Endothelial cell of umbilical vein (primary cell): ENCODE measurements around the gene LRRC32. TPM values are rescaled to one million over a fixed set of nuclear protein-coding genes. Genes with fewer than 3 reads are reported as not detected.

Experiments used
- BruUV-seq: library from RNA; stranded (reverse); fragments of 400-500 nt; replicated peaks from 2 replicates; lab custom pipeline; 2021; lab: Mats Ljungman, UMichigan
- CTCF ChIA-PET: fragments of 300-600, 350-600 bp; sonication (Branson Sonifier 250); formaldehyde crosslinking; loops from one replicate; lab custom pipeline; 2021; ENCODE audit warnings: antibody characterized with exemption, inconsistent platforms; lab: Charles Lee
- POLR2A ChIA-PET: fragments of 300-600, 350-600 bp; sonication (Branson Sonifier 250); formaldehyde crosslinking; loops from one replicate; lab custom pipeline; 2021; ENCODE audit warnings: antibody characterized with exemption, inconsistent platforms; lab: Charles Lee
- DNase-seq: peaks from one replicate; pipeline ENCODE4 v3.0.0-alpha.2; 2011; ENCODE audit warnings: low read depth, low spot score
- FAIRE-seq: peaks from 2 replicates; lab custom pipeline; 2011; peaks lifted over from hg19 to GRCh38; lab: Jason Lieb, UNC
- H2AFZ ChIP-seq: 2 replicates; pipeline ENCODE4 v1.6.0; 2012; ENCODE audit warnings: low read depth, low read length, control low read depth, inconsistent platforms
- H3K27ac ChIP-seq: 2 replicates; pipeline ENCODE4 v1.5.1; 2011; ENCODE audit warnings: low read depth, mild to moderate bottlenecking, control low read depth, low read length, moderate library complexity; ENCODE audit not compliant: insufficient read depth
- H3K27me3 ChIP-seq, 2 experiments: 2 replicates each; pipeline versions ENCODE4 v1.6.0 to v1.6.1; 2011; ENCODE audit warnings: low read length in 2 of 2, mixed read lengths in 1 of 2; ENCODE audit not compliant: control insufficient read depth in 2 of 2, insufficient read depth in 2 of 2
- H3K36me3 ChIP-seq, 2 experiments: 2 replicates in 1 of 2; 3 replicates in 1 of 2; pipeline ENCODE4 v1.5.1; 2011; ENCODE audit warnings: low read length in 2 of 2, mild to moderate bottlenecking in 1 of 2, moderate library complexity in 1 of 2; ENCODE audit not compliant: control insufficient read depth in 2 of 2, insufficient read depth in 2 of 2; ENCODE audit errors: extremely low read depth in 1 of 2
- H3K4me1 ChIP-seq: 3 replicates; pipeline ENCODE4 v1.5.1; 2011; ENCODE audit warnings: mild to moderate bottlenecking, low read length; ENCODE audit not compliant: control insufficient read depth, insufficient read depth; ENCODE audit errors: extremely low read depth
- H3K4me2 ChIP-seq: 2 replicates; pipeline ENCODE4 v1.6.1; 2011; ENCODE audit warnings: low read length, control low read depth, mixed read lengths; ENCODE audit not compliant: insufficient read depth
- H3K4me3 ChIP-seq, 3 experiments: fragments of 200-600 bp in 1 of 3; sonication (generic), shearing (Covaris generic) in 1 of 3; replicated peaks in 1 of 3; 2 replicates each; pipeline ENCODE4 v1.5.1; 2011 to 2016; ENCODE audit warnings: control low read depth in 3 of 3, low read length in 3 of 3, mild to moderate bottlenecking in 2 of 3, inconsistent platforms in 1 of 3, low read depth in 1 of 3, moderate library complexity in 1 of 3; ENCODE audit not compliant: insufficient read depth in 1 of 3
- H3K79me2 ChIP-seq: 2 replicates; pipeline ENCODE4 v1.6.0; 2012; ENCODE audit warnings: low read length, inconsistent platforms; ENCODE audit not compliant: control insufficient read depth, insufficient read depth
- H3K9ac ChIP-seq: replicated peaks from 2 replicates; pipeline ENCODE3; 2011; ENCODE audit warnings: low read length, control low read depth; ENCODE audit not compliant: insufficient read depth; ENCODE audit errors: extremely low read depth
- H3K9me1 ChIP-seq: replicated peaks from 3 replicates; pipeline ENCODE4 v1.6.0; 2011; ENCODE audit warnings: mild to moderate bottlenecking, low read length; ENCODE audit not compliant: control insufficient read depth, insufficient read depth; ENCODE audit errors: extremely low read depth
- H3K9me3 ChIP-seq: replicated peaks from 2 replicates; pipeline ENCODE4 v1.5.1; 2012; ENCODE audit warnings: low read length, inconsistent platforms; ENCODE audit not compliant: control insufficient read depth, insufficient read depth
- H4K20me1 ChIP-seq: replicated peaks from 2 replicates; pipeline ENCODE3; 2011; ENCODE audit warnings: mild to moderate bottlenecking, low read length; ENCODE audit not compliant: control insufficient read depth, insufficient read depth; ENCODE audit errors: extremely low read depth
- EZH2 ChIP-seq: IDR thresholded peaks from 2 replicates; pipeline ENCODE4 v1.6.1; 2012; ENCODE audit warnings: borderline replicate concordance, low read depth, mild to moderate bottlenecking, moderate library complexity, low read length, inconsistent platforms; ENCODE audit not compliant: severe bottlenecking
- GATA2 ChIP-seq: IDR thresholded peaks from 2 replicates; pipeline ENCODE4 v1.7.0; 2011; ENCODE audit warnings: low read depth, mild to moderate bottlenecking, moderate library complexity, mixed read lengths, low read length; ENCODE audit not compliant: insufficient read length, insufficient read depth
- JUN ChIP-seq: IDR thresholded peaks from 2 replicates; pipeline ENCODE4 v1.6.1; 2011; ENCODE audit warnings: borderline replicate concordance, low read depth; ENCODE audit not compliant: insufficient read length, insufficient read depth
- MYC ChIP-seq: IDR thresholded peaks from one replicate; pipeline ENCODE4 v1.6.1; 2011; ENCODE audit warnings: mild to moderate bottlenecking, low read depth, low read length
- POLR2A ChIP-seq: IDR thresholded peaks from 2 replicates; pipeline ENCODE4 v1.6.1; 2012; ENCODE audit warnings: low read depth, mild to moderate bottlenecking, control low read depth, low read length
- POLR2AphosphoS5 ChIP-seq: IDR thresholded peaks from 2 replicates; pipeline ENCODE4 v1.6.1; 2012; ENCODE audit warnings: low read depth, mild to moderate bottlenecking, control low read depth, low read length, moderate library complexity; ENCODE audit not compliant: insufficient read depth
- dilution Hi-C: fragments of 300-500 bp; cut with MboI; formaldehyde crosslinking; loops from one replicate; pipeline ENCODE4 v1.15.0; 2019; ENCODE audit warnings: low sequenced_read_pairs; ENCODE audit not compliant: extremely low pct_ligation_motif_present
- intact Hi-C: fragments of 100-400 bp; cut with micrococcal nuclease; formaldehyde crosslinking; loops from one replicate; pipeline ENCODE4 v1.10.0; 2022
- polyA plus RNA-seq, 4 experiments: library from polyadenylated mRNA; depleted of rRNA in 3 of 4; stranded (reverse) in 3 of 4; unstranded in 1 of 4; fragments of >200 nt; gene quantifications; 2 replicates each; pipeline versions ENCODE4 v1.2.1 to v1.2.3, GENCODE V29; 2011 to 2012; ENCODE audit warnings: missing spikeins in 1 of 4
- total RNA-seq: library from RNA; stranded (reverse); gene quantifications from 2 replicates; pipeline ENCODE4 v1.2.3, GENCODE V29; 2021
- TF ChIP-seq, protein P1 (sequence below), 2 donors: IDR thresholded peaks; 1 replicate in 1 of 2; 2 replicates in 1 of 2; pipeline ENCODE4 v1.5.1; 2011; ENCODE audit warnings: low read length in 2 of 2, mild to moderate bottlenecking in 2 of 2, moderate library complexity in 2 of 2, control low read depth in 1 of 2, inconsistent platforms in 1 of 2, low read depth in 1 of 2; ENCODE audit not compliant: insufficient read depth in 1 of 2; ENCODE audit errors: extremely low read depth in 1 of 2
- TF ChIP-seq, protein P2 (sequence below): IDR thresholded peaks from 2 replicates; pipeline ENCODE4 v1.6.1; 2011; ENCODE audit not compliant: insufficient read depth, insufficient read length

The LRRC32 gene
- total and polyA plus RNA-seq, 2 donors (not counting 3 experiments of a cell fraction or from before 2014, with no cell fraction given), result 77.2 to 117 TPM

DNA sequence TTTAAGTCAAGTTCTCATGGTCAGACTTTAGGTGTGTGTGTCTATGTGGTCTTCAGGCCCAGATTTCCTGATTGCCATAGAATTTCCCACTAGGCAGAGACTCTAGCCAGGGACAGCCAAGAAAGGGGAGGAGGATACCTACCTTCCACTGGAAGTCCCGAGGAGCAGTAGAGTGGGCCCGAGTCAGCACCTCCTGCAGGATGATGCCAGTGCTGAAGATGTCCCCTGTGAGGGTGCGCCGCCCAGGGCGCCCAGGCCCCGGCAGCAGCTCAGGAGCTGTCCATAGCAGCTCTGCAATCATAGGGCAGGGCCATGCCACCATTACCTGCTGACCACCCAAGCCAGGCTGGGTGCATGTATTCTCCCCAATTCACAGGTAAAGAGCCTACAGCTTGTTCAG is 41.6 kb upstream of the LRRC32 start:
- H3K9me3 ChIP-seq, result no peaks in the 10 kb centered on the region
- dilution Hi-C loops, result no loop called here
- no TSS peak for BruUV-seq
- TF ChIP-seq POLR2AphosphoS5 (no peak), EZH2 (no peak), POLR2A (no peak), GATA2 (no peak), JUN (no peak), MYC (no peak)
- TF ChIP-seq, protein P1, sequence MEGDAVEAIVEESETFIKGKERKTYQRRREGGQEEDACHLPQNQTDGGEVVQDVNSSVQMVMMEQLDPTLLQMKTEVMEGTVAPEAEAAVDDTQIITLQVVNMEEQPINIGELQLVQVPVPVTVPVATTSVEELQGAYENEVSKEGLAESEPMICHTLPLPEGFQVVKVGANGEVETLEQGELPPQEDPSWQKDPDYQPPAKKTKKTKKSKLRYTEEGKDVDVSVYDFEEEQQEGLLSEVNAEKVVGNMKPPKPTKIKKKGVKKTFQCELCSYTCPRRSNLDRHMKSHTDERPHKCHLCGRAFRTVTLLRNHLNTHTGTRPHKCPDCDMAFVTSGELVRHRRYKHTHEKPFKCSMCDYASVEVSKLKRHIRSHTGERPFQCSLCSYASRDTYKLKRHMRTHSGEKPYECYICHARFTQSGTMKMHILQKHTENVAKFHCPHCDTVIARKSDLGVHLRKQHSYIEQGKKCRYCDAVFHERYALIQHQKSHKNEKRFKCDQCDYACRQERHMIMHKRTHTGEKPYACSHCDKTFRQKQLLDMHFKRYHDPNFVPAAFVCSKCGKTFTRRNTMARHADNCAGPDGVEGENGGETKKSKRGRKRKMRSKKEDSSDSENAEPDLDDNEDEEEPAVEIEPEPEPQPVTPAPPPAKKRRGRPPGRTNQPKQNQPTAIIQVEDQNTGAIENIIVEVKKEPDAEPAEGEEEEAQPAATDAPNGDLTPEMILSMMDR (IDR thresholded peaks at IDR 0.05; ENCODE audit: extremely low read depth in 1 of 2, insufficient read depth in 1 of 2, low read depth in 1 of 2, low read length in 2 of 2), result no peak
- TF ChIP-seq, protein P2, sequence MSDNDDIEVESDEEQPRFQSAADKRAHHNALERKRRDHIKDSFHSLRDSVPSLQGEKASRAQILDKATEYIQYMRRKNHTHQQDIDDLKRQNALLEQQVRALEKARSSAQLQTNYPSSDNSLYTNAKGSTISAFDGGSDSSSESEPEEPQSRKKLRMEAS, result no peak
- no peak overlapping the region for H3K4me3 ChIP-seq
- FAIRE-seq (no peak), DNase-seq (no peak)
- no peaks in the 10 kb centered on the region for H4K20me1 ChIP-seq
- H2AFZ ChIP-seq, result no peak overlapping the region
- POLR2A ChIA-PET, result no interaction called here
- H3K9ac ChIP-seq, result no peak overlapping the region
- CTCF ChIA-PET, result interaction anchor here (0.6 to 1.4 kb wide), 2 partner anchors 10 to 817 kb away, joined by 3 to 10 read pairs; no protein-coding TSS in a partner anchor
- H3K27me3 ChIP-seq, result no peaks in the 10 kb centered on the region
- H3K79me2 ChIP-seq, result no peaks in the 10 kb centered on the region
- H3K36me3 ChIP-seq, result no peaks in the 10 kb centered on the region
- intact Hi-C loops, result no loop called here
- H3K4me1 ChIP-seq, result no peaks in the 10 kb centered on the region
- H3K4me2 ChIP-seq, result no peak overlapping the region
- H3K27ac ChIP-seq, result no peak overlapping the region
- H3K9me1 ChIP-seq, result no peaks in the 10 kb centered on the region
